GM10248 (cell line): ENCODE measurements around the gene SBNO2.

Experiments
- CTCF ChIA-PET: fragments of 300-600 bp; sonication (Branson Sonifier 250); formaldehyde crosslinking; extraction: SDS; loops from one replicate; lab custom pipeline; 2021; ENCODE audit warnings: antibody characterized with exemption; lab: Yijun Ruan, JAX
- POLR2A ChIA-PET: fragments of 350-650 bp; sonication (Branson Sonifier 250); formaldehyde crosslinking; extraction: SDS; loops from one replicate; lab custom pipeline; 2020; ENCODE audit warnings: antibody characterized with exemption; lab: Yijun Ruan, JAX
- DNase-seq: peaks from one replicate; pipeline ENCODE4 v3.0.0; 2012; ENCODE audit errors: extremely low spot score
- CTCF ChIP-seq: IDR thresholded peaks from 2 replicates; pipeline ENCODE4 v1.5.1; 2012; ENCODE audit warnings: mild to moderate bottlenecking, low read depth; ENCODE audit errors: extremely low read depth, missing control alignments, control extremely low read depth

SBNO2 gene

GRCh38 chr19:1173159-1173844 lies 766 bp downstream of the SBNO2 start:
- ChIA-PET CTCF (no interaction called here), POLR2A (no interaction called here)
- TF ChIP-seq CTCF = no peak
- no peak for DNase-seq

GRCh38 chr19:1172353-1173158 lies 1.5 kb downstream of the SBNO2 start:
- ChIA-PET CTCF (no interaction called here), POLR2A (no interaction called here)
- no peak for TF ChIP-seq CTCF
- DNase-seq = no peak

DNA sequence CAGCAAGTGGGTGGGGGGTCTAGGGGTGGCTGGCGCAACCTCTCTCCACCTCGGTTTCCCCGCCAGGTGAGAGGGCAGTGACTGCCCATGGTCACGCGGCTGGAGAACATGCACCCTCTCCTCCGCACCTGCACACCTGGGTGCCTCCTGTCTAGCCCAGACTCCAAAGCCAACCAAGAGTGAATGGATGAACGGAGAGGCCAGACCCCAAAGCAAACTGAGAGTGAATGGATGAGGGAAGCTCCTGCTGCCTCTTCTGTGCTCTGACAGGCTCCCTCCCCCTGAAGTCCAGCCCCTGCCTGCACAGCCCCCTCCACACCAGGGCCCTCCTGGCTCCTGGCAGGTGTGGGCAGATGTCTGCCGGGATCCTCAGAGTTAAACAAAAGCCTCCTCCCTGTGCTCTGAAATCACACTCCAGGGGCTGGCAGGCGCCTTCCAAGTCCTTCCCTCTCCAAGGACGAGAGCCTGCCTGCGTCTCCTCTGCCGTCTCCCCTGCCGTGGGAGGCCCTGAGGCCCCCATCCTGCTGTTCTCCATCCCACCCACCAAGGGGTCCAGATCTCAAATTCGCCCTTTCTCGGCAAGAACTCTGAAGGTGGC lies 2.2 kb downstream of the SBNO2 start:
- no peak for TF ChIP-seq CTCF
- CTCF ChIA-PET = no interaction called here
- POLR2A ChIA-PET = no interaction called here
- DNase-seq = no peak

DNA sequence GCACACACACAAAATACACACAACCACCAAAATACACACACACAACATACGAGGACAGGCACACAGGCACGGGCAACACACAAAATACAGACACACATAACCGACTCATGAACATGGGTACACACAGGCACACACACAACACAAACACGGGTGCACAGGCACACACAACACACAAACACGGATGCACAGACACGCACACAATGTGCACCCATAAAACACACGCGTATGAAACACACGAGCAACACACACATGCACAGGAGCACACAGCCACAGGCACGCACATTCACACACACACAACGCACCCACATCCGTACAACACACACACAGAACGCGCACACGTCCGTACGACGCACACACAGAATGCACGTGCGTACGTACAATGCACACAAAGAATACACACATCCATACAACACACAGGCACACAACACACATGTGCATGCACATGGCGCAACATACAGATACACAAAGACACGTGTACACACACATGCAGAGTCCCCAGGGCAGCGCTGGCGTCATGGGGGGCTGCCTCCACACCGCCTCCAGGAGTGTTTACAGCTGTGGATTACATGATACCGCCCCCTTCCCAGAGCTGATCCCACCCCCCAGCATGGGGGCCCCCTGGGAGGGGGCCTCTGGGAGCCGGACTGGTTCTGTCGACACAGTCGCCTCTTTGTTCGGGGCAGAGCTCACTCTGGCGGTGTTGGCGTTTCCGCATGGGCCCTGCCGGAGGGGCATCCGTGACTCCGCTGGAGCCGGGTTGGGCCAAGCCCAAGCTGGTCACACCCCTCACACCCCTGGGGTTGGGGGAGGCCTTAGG lies 2.9 kb downstream of the SBNO2 start:
- no peak for DNase-seq
- CTCF ChIA-PET = no interaction called here
- POLR2A ChIA-PET = no interaction called here
- TF ChIP-seq CTCF = no peak

GRCh38 chr19:1169921-1170885 lies 3.9 kb downstream of the SBNO2 start:
- ChIA-PET CTCF (no interaction called here), POLR2A (no interaction called here)
- DNase-seq = no peak
- no peak for TF ChIP-seq CTCF
